Fibroblast of villous mesenchyme (primary cell): ENCODE data around the gene GFAP. TPM values are rescaled to one million over a fixed set of nuclear protein-coding genes. Genes with fewer than 3 reads are reported as not detected.

Experiments used
- DNase-seq: peaks from one replicate; pipeline ENCODE4 v3.0.0-alpha.2; 2010; ENCODE audit warnings: low read depth
- H3K4me3 ChIP-seq: 2 replicates; pipeline ENCODE4 v1.5.1; 2011; ENCODE audit warnings: low read depth, mild to moderate bottlenecking, low read length
- CTCF ChIP-seq: IDR thresholded peaks from 2 replicates; pipeline ENCODE4 v1.5.1; 2012; ENCODE audit warnings: low read depth, mild to moderate bottlenecking, low read length; ENCODE audit not compliant: insufficient read depth
- total RNA-seq: library from RNA; depleted of rRNA; stranded (reverse); fragments of >200 nt; gene quantifications from 2 replicates; pipeline ENCODE4 v1.2.3, GENCODE V29; 2012

GFAP gene
- total RNA-seq, 1 donor: 0.86 TPM

- H3K4me3 ChIP-seq: no peak overlapping the region
- TF ChIP-seq CTCF: no peak
- DNase-seq: no peak
Observed at GRCh38 chr17:44940317-44940716, 25.0 kb upstream of the GFAP start.

- no peak for TF ChIP-seq CTCF
- no peak overlapping the region for H3K4me3 ChIP-seq
- no peak for DNase-seq
Observed at GRCh38 chr17:44935116-44935515, 19.8 kb upstream of the GFAP start.

GRCh38 chr17:44934745-44935105 lies 19.4 kb upstream of the GFAP start:
- DNase-seq: no peak
- no peak overlapping the region for H3K4me3 ChIP-seq
- TF ChIP-seq CTCF: no peak

- TF ChIP-seq CTCF: no peak
- H3K4me3 ChIP-seq: no peak overlapping the region
- no peak for DNase-seq
Observed at GRCh38 chr17:44933824-44934744, 18.8 kb upstream of the GFAP start.

- DNase-seq: no peak
- no peak overlapping the region for H3K4me3 ChIP-seq
- no peak for TF ChIP-seq CTCF
Observed at GRCh38 chr17:44932787-44933097, 17.4 kb upstream of the GFAP start.

GRCh38 chr17:44932096-44932786 lies 16.9 kb upstream of the GFAP start:
- no peak for TF ChIP-seq CTCF
- no peak overlapping the region for H3K4me3 ChIP-seq
- no peak for DNase-seq
